C4-2B (cell line): ENCODE results near the gene CYREN.

Experiments used
- ZFX ChIP-seq: fragments of 450-650 bp; IDR thresholded peaks from 2 replicates; pipeline ENCODE4 v1.6.1; 2017
- TF ChIP-seq, protein P1 (sequence below): fragments of 450-650 bp; conservative IDR thresholded peaks from 2 replicates; pipeline ENCODE4 v1.5.1; 2017; ENCODE audit warnings: mild to moderate bottlenecking

- TF ChIP-seq, protein P1, sequence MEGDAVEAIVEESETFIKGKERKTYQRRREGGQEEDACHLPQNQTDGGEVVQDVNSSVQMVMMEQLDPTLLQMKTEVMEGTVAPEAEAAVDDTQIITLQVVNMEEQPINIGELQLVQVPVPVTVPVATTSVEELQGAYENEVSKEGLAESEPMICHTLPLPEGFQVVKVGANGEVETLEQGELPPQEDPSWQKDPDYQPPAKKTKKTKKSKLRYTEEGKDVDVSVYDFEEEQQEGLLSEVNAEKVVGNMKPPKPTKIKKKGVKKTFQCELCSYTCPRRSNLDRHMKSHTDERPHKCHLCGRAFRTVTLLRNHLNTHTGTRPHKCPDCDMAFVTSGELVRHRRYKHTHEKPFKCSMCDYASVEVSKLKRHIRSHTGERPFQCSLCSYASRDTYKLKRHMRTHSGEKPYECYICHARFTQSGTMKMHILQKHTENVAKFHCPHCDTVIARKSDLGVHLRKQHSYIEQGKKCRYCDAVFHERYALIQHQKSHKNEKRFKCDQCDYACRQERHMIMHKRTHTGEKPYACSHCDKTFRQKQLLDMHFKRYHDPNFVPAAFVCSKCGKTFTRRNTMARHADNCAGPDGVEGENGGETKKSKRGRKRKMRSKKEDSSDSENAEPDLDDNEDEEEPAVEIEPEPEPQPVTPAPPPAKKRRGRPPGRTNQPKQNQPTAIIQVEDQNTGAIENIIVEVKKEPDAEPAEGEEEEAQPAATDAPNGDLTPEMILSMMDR, result no peak
- TF ChIP-seq ZFX, result no peak
These were observed 22.5 kb upstream of the CYREN start for GRCh38 chr7:135192914-135193536.
